Retinal pigment epithelial cell (primary cell): ENCODE measurements around the gene ABCC11.
"Not testable (repeated sequence)": the region's sequence is repeated elsewhere in the genome, so short reads cannot be mapped to it uniquely, and the experiment has no call there.

Source experiments
- DNase-seq: peaks from one replicate; pipeline ENCODE4 v3.0.0-alpha.2; 2010; ENCODE audit warnings: low read depth
- H3K4me3 ChIP-seq: 2 replicates; pipeline ENCODE4 v1.5.1; 2011; ENCODE audit warnings: mild to moderate bottlenecking, low read length, control low read depth, moderate library complexity
- CTCF ChIP-seq: conservative IDR thresholded peaks from 2 replicates; pipeline ENCODE4 v1.5.1; 2011; ENCODE audit warnings: low read depth, low read length, control low read depth, inconsistent platforms

ABCC11 gene

GRCh38 chr16:48250520-48251278 is 3.4 kb upstream of the ABCC11 start:
- no peak for DNase-seq

GRCh38 chr16:48246066-48246465 is 1.3 kb downstream of the ABCC11 start:
- DNase-seq = no peak
- H3K4me3 ChIP-seq = no peak overlapping the region
- no peak for TF ChIP-seq CTCF

More at GRCh38 chr16:48250520-48251278, 3.4 kb upstream of the ABCC11 start:
- no peak overlapping the region for H3K4me3 ChIP-seq
- no peak for TF ChIP-seq CTCF

- H3K4me3 ChIP-seq = peak overlapping the region; percentile 87
- no peak for TF ChIP-seq CTCF
- DNase-seq = no peak
Observed at GRCh38 chr16:48244863-48245195, 2.5 kb downstream of the ABCC11 start.

GRCh38 chr16:48244080-48244862 is 3.1 kb downstream of the ABCC11 start, which contains the start of gene LONP2:
Gene LONP2 (plus strand): TSS chr16:48244300. CDS start chr16:48244389, 89 bp downstream.
- no peak for TF ChIP-seq CTCF
- H3K4me3 ChIP-seq = peak within 1 kb of the TSS; percentile 87
- peak; percentile 65 for DNase-seq

GRCh38 chr16:48240147-48240546 is 7.2 kb downstream of the ABCC11 start:
- not testable (repeated sequence) for H3K4me3 ChIP-seq, DNase-seq

- no peak for DNase-seq
- H3K4me3 ChIP-seq = no peak overlapping the region
- TF ChIP-seq CTCF = no peak
Observed at GRCh38 chr16:48236286-48236685, 11.1 kb downstream of the ABCC11 start.

- TF ChIP-seq CTCF = no peak
- no peak overlapping the region for H3K4me3 ChIP-seq
- DNase-seq = no peak
Observed at GRCh38 chr16:48235556-48236136, 11.7 kb downstream of the ABCC11 start.
